Stimulated activated CD4-positive, alpha-beta T cell treated with anti-CD3 and anti-CD28 coated beads, Interleukin-15, amount 100 ng/mL, for 1 hour (primary cell): ENCODE measurements around the gene CTXND2.
"Not testable (repeated sequence)": the region's sequence is repeated elsewhere in the genome, so short reads cannot be mapped to it uniquely, and the experiment has no call there.

Source experiments
- DNase-seq, 2 donors: peaks; one replicate each; pipeline ENCODE4 v3.0.0-alpha.2; 2020; ENCODE audit warnings: low read depth in 1 of 2, low spot score in 1 of 2

CTXND2 gene

GRCh38 chr1:150887018-150887417, at the start of gene CTXND2:
Gene CTXND2, plus strand, starts transcription at chr1:150887136. Its CDS starts 25,179 bp downstream, at chr1:150912315.
- no peak for DNase-seq

GRCh38 chr1:150840850-150841249, 46.1 kb upstream of the CTXND2 start:
- not testable (repeated sequence) for DNase-seq

GRCh38 chr1:150841626-150842025, 45.3 kb upstream of the CTXND2 start:
- DNase-seq: no peak

- no peak for DNase-seq
Observed at GRCh38 chr1:150842343-150842742, 44.6 kb upstream of the CTXND2 start.

- DNase-seq: no peak
Observed at GRCh38 chr1:150842964-150843363, 44.0 kb upstream of the CTXND2 start.

GRCh38 chr1:150843474-150843873, 43.5 kb upstream of the CTXND2 start:
- no peak for DNase-seq

- no peak for DNase-seq
Observed at GRCh38 chr1:150846473-150847146, 40.3 kb upstream of the CTXND2 start.

GRCh38 chr1:150850801-150851362, 36.1 kb upstream of the CTXND2 start:
- DNase-seq: not testable (repeated sequence)

- not testable (repeated sequence) for DNase-seq
Observed at GRCh38 chr1:150852734-150853133, 34.2 kb upstream of the CTXND2 start.

- no peak for DNase-seq
Observed at GRCh38 chr1:150863724-150864123, 23.2 kb upstream of the CTXND2 start.

- DNase-seq: not testable (repeated sequence)
Observed at GRCh38 chr1:150864200-150864599, 22.7 kb upstream of the CTXND2 start.

- DNase-seq: no peak
Observed at GRCh38 chr1:150869683-150870082, 17.3 kb upstream of the CTXND2 start.

- no peak for DNase-seq
Observed at GRCh38 chr1:150872572-150872971, 14.4 kb upstream of the CTXND2 start.

GRCh38 chr1:150873521-150873920, 13.4 kb upstream of the CTXND2 start:
- DNase-seq: no peak

GRCh38 chr1:150874455-150875196, 12.3 kb upstream of the CTXND2 start:
- no peak for DNase-seq

GRCh38 chr1:150875197-150876118, 11.5 kb upstream of the CTXND2 start:
- no peak for DNase-seq

GRCh38 chr1:150876119-150876454, 10.8 kb upstream of the CTXND2 start:
- no peak for DNase-seq

GRCh38 chr1:150878931-150879330, 8.0 kb upstream of the CTXND2 start:
- DNase-seq: not testable (repeated sequence)

GRCh38 chr1:150881331-150882070, 5.4 kb upstream of the CTXND2 start:
- no peak for DNase-seq

- not testable (repeated sequence) for DNase-seq
Observed at GRCh38 chr1:150883121-150883520, 3.8 kb upstream of the CTXND2 start.

- no peak for DNase-seq
Observed at GRCh38 chr1:150888727-150889126, 1.8 kb downstream of the CTXND2 start.
